IMR-90 (cell line): ENCODE results near the gene DNAH9. TPM values are rescaled to one million over a fixed set of nuclear protein-coding genes. Genes with fewer than 3 reads are reported as not detected.

Source experiments
- ATAC-seq: fragments of 200-7000 bp; cut with Tn5 transposase; 2 replicates; pipeline ENCODE4 v1.9.1; 2020; ENCODE audit warnings: low read depth, mild to moderate bottlenecking, moderate library complexity
- BruUV-seq: library from RNA; stranded (reverse); fragments of 400-500 nt; replicated peaks from 2 replicates; lab custom pipeline; 2021; lab: Mats Ljungman, UMichigan
- CTCF ChIA-PET: fragments of 300-600 bp; formaldehyde crosslinking; extraction: SDS; loops from one replicate; lab custom pipeline; 2021; ENCODE audit warnings: antibody characterized with exemption; lab: Yijun Ruan, JAX
- POLR2A ChIA-PET: fragments of 300-600 bp; sonication (Branson Sonifier 250); formaldehyde crosslinking; loops from one replicate; lab custom pipeline; 2022; ENCODE audit warnings: antibody characterized with exemption; ENCODE audit not compliant: unreplicated experiment; lab: Charles Lee
- DNase-seq: peaks from one replicate; pipeline ENCODE4 v3.0.0; 2013
- H2AFZ ChIP-seq: replicated peaks from 2 replicates; pipeline ENCODE3; 2013; ENCODE audit warnings: low read length, mild to moderate bottlenecking; ENCODE audit not compliant: poor library complexity
- H2AK5ac ChIP-seq: 2 replicates; pipeline ENCODE4 v1.6.1; 2013; ENCODE audit warnings: low read depth, low read length, inconsistent platforms
- H2AK9ac ChIP-seq: replicated peaks from 2 replicates; pipeline ENCODE3; 2013; ENCODE audit warnings: mild to moderate bottlenecking, low read depth, low read length, moderate library complexity; ENCODE audit not compliant: poor library complexity
- H2BK120ac ChIP-seq: 2 replicates; pipeline ENCODE4 v1.6.1; 2013; ENCODE audit warnings: low read depth, low read length, inconsistent platforms
- H2BK15ac ChIP-seq: 3 replicates; pipeline ENCODE4 v1.6.1; 2013; ENCODE audit warnings: low read depth, low read length, inconsistent platforms
- H2BK20ac ChIP-seq: 2 replicates; pipeline ENCODE4 v1.6.1; 2013; ENCODE audit warnings: low read depth, mild to moderate bottlenecking, inconsistent platforms, low read length, moderate library complexity
- H2BK5ac ChIP-seq: 2 replicates; pipeline ENCODE4 v1.6.1; 2013; ENCODE audit warnings: mild to moderate bottlenecking, low read depth, low read length, inconsistent platforms; ENCODE audit not compliant: poor library complexity, severe bottlenecking
- H3K14ac ChIP-seq: replicated peaks from 2 replicates; pipeline ENCODE4 v1.6.1; 2013; ENCODE audit warnings: low read depth, low read length, inconsistent platforms
- H3K18ac ChIP-seq: 2 replicates; pipeline ENCODE4 v1.6.1; 2013; ENCODE audit warnings: low read depth, low read length, control low read depth
- H3K23ac ChIP-seq: 2 replicates; pipeline ENCODE4 v1.6.1; 2013; ENCODE audit warnings: low read depth, low read length, inconsistent platforms
- H3K27ac ChIP-seq: 2 replicates; pipeline ENCODE4 v1.5.1; 2013; ENCODE audit warnings: mild to moderate bottlenecking, control low read depth, low read length; ENCODE audit not compliant: insufficient read depth
- H3K27me3 ChIP-seq: 2 replicates; pipeline ENCODE4 v1.6.1; 2013; ENCODE audit warnings: low read length; ENCODE audit not compliant: control insufficient read depth, insufficient read depth
- H3K36me3 ChIP-seq: 2 replicates; pipeline ENCODE4 v1.6.1; 2013; ENCODE audit warnings: low read length, mixed read lengths; ENCODE audit not compliant: control insufficient read depth, insufficient read depth
- H3K4ac ChIP-seq: 2 replicates; pipeline ENCODE4 v1.6.1; 2013; ENCODE audit warnings: low read depth, low read length, inconsistent platforms
- H3K4me1 ChIP-seq: 2 replicates; pipeline ENCODE4 v1.6.1; 2013; ENCODE audit warnings: low read length, mixed read lengths; ENCODE audit not compliant: control insufficient read depth, insufficient read depth
- H3K4me2 ChIP-seq: 2 replicates; pipeline ENCODE4 v1.6.1; 2013; ENCODE audit warnings: low read depth, mild to moderate bottlenecking, control low read depth, low read length, moderate library complexity
- H3K4me3 ChIP-seq: 2 replicates; pipeline ENCODE4 v1.5.1; 2013; ENCODE audit warnings: low read depth, mild to moderate bottlenecking, control low read depth, low read length, moderate library complexity; ENCODE audit not compliant: insufficient read depth
- H3K56ac ChIP-seq: 2 replicates; pipeline ENCODE4 v1.6.1; 2013; ENCODE audit warnings: low read length, inconsistent platforms; ENCODE audit not compliant: insufficient read depth; ENCODE audit errors: extremely low read depth
- H3K79me1 ChIP-seq, 2 experiments: 2 replicates each; pipeline ENCODE4 v1.6.1; 2013; ENCODE audit warnings: low read length in 2 of 2, inconsistent platforms in 1 of 2, low read depth in 1 of 2
- H3K9ac ChIP-seq: 2 replicates; pipeline ENCODE4 v1.6.1; 2013; ENCODE audit warnings: low read depth, low read length, control low read depth
- H3K9me1 ChIP-seq: 2 replicates; pipeline ENCODE4 v1.6.1; 2013; ENCODE audit warnings: low read length, inconsistent platforms; ENCODE audit not compliant: insufficient read depth
- H3K9me3 ChIP-seq: 2 replicates; pipeline ENCODE4 v1.6.1; 2013; ENCODE audit warnings: low read length; ENCODE audit not compliant: control insufficient read depth, insufficient read depth
- H4K20me1 ChIP-seq: 2 replicates; pipeline ENCODE4 v1.6.1; 2013; ENCODE audit warnings: low read length, inconsistent platforms; ENCODE audit not compliant: insufficient read depth
- H4K5ac ChIP-seq: 2 replicates; pipeline ENCODE4 v1.6.1; 2013; ENCODE audit warnings: mild to moderate bottlenecking, low read depth, low read length, control low read depth
- H4K8ac ChIP-seq, 2 experiments: 2 replicates each; pipeline ENCODE4 v1.6.1; 2013; ENCODE audit warnings: low read depth in 2 of 2, low read length in 2 of 2, control low read depth in 1 of 2, inconsistent platforms in 1 of 2
- H4K91ac ChIP-seq: 2 replicates; pipeline ENCODE4 v1.6.1; 2013; ENCODE audit warnings: low read depth, low read length, inconsistent platforms; ENCODE audit not compliant: insufficient read depth
- MXI1 ChIP-seq: IDR thresholded peaks from 2 replicates; pipeline ENCODE4 v1.6.1; 2012; ENCODE audit warnings: low read depth, mild to moderate bottlenecking, low read length, moderate library complexity, borderline replicate concordance
- WGBS, 2 experiments: methylation state at CpG; one replicate each; pipeline versions ENCODE4 v1.1.5 to v1.1.7; 2013; ENCODE audit warnings: missing lambda C conversion rate in 2 of 2; ENCODE audit not compliant: insufficient read length in 1 of 2; ENCODE audit errors: extremely low coverage in 2 of 2; 5-methylcytosine and 5-hydroxymethylcytosine counted together
- dilution Hi-C: fragments of 300-500 bp; cut with HindIII; formaldehyde crosslinking; loops from one replicate; pipeline ENCODE4 v1.14.3; 2018; ENCODE audit warnings: low sequenced_read_pairs; ENCODE audit not compliant: unreplicated experiment
- in situ Hi-C: fragments of 300-500 bp; cut with MboI; formaldehyde crosslinking; loops from 3 replicates; pipeline ENCODE4 v1.14.3; 2019; ENCODE audit warnings: low sequenced_read_pairs, inconsistent platforms, mixed read lengths
- intact Hi-C: fragments of 100-400 bp; cut with micrococcal nuclease; formaldehyde crosslinking; loops from 2 replicates; pipeline ENCODE4 v1.10.0; 2022
- polyA plus RNA-seq, 3 experiments: library from polyadenylated mRNA; depleted of rRNA; stranded (reverse); fragments of >200 nt; gene quantifications; 2 replicates each; pipeline ENCODE4 v1.2.3, GENCODE V29; 2012; ENCODE audit warnings: low replicate concordance in 1 of 3
- total RNA-seq: library from RNA; depleted of rRNA; stranded (reverse); fragments of >200 nt; gene quantifications from 2 replicates; pipeline ENCODE4 v1.2.3, GENCODE V29; 2012
- TF ChIP-seq, protein P1 (sequence below): conservative IDR thresholded peaks from 2 replicates; pipeline ENCODE4 v1.5.1; 2012; ENCODE audit warnings: mild to moderate bottlenecking, low read depth, low read length, improper control_type of control experiment

Gene DNAH9
- total and polyA plus RNA-seq, 2 of the 4 experiments (the other 2 are of a cell fraction): not detected

DNA sequence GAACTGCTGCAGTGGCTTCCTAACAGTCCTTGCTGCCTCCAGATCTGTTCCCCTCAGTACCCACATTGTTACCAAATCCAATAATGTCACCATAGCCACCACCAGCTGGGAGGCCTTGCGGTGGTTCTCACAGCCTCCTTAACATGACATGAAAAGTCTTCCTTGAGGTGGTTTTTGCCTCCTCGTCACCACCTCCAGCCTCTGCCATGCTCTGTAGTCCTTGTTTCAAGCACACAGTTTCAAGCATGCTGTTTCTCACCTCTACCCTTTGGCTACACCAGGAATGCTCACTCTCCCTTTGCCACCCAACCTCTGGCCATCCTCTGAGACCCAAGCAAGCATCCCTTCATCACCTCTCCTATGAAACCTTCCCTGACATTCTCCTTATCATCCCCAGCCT lies 47.2 kb downstream of the DNAH9 start:
- ChIA-PET POLR2A (no interaction called here), CTCF (no interaction called here)
- Histone ChIP-seq H3K4me1 (no peaks in the 10 kb centered on the region), H2AFZ (peak overlapping the region; percentile 23), H3K36me3 (no peaks in the 10 kb centered on the region), H2AK5ac (no peak overlapping the region), H3K4ac (no peak overlapping the region), H3K9me3 (peaks cover 16% of the 10 kb centered on the region), H4K5ac (no peak overlapping the region), H3K27me3 (no peaks in the 10 kb centered on the region), H2BK20ac (no peak overlapping the region), H3K9ac (no peak overlapping the region), H3K56ac (no peak overlapping the region), H3K23ac (no peak overlapping the region), H2BK5ac (no peak overlapping the region), H3K4me3 (no peak overlapping the region), H2AK9ac (no peak overlapping the region), H4K91ac (no peak overlapping the region), H3K14ac (no peak overlapping the region), H3K9me1 (no peaks in the 10 kb centered on the region), H3K27ac (no peak overlapping the region), H4K20me1 (no peaks in the 10 kb centered on the region), H2BK120ac (no peak overlapping the region), H3K18ac (no peak overlapping the region), H3K4me2 (no peak overlapping the region), H3K79me1 (no peaks in the 10 kb centered on the region), H4K8ac (no peak overlapping the region), H2BK15ac (no peak overlapping the region)
- ATAC-seq (no peak), DNase-seq (no peak)
- intact Hi-C loops (no loop called here), in situ Hi-C loops (no loop called here), dilution Hi-C loops (no loop called here)
- BruUV-seq: no TSS peak
- TF ChIP-seq MXI1: no peak
- TF ChIP-seq, protein P1, sequence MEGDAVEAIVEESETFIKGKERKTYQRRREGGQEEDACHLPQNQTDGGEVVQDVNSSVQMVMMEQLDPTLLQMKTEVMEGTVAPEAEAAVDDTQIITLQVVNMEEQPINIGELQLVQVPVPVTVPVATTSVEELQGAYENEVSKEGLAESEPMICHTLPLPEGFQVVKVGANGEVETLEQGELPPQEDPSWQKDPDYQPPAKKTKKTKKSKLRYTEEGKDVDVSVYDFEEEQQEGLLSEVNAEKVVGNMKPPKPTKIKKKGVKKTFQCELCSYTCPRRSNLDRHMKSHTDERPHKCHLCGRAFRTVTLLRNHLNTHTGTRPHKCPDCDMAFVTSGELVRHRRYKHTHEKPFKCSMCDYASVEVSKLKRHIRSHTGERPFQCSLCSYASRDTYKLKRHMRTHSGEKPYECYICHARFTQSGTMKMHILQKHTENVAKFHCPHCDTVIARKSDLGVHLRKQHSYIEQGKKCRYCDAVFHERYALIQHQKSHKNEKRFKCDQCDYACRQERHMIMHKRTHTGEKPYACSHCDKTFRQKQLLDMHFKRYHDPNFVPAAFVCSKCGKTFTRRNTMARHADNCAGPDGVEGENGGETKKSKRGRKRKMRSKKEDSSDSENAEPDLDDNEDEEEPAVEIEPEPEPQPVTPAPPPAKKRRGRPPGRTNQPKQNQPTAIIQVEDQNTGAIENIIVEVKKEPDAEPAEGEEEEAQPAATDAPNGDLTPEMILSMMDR: no peak
- no CpG with 5 or more reads among the region's 2 CpGs for WGBS, 2 experiments
